HG03066 (cell line): ENCODE data around the gene FNTB.

Experiments used
- ATAC-seq: cut with Tn5 transposase; IDR thresholded peaks from one replicate; pipeline ENCODE4 v1.9.1; 2021; ENCODE audit warnings: low read depth; ENCODE audit not compliant: unreplicated experiment

The FNTB gene

DNA sequence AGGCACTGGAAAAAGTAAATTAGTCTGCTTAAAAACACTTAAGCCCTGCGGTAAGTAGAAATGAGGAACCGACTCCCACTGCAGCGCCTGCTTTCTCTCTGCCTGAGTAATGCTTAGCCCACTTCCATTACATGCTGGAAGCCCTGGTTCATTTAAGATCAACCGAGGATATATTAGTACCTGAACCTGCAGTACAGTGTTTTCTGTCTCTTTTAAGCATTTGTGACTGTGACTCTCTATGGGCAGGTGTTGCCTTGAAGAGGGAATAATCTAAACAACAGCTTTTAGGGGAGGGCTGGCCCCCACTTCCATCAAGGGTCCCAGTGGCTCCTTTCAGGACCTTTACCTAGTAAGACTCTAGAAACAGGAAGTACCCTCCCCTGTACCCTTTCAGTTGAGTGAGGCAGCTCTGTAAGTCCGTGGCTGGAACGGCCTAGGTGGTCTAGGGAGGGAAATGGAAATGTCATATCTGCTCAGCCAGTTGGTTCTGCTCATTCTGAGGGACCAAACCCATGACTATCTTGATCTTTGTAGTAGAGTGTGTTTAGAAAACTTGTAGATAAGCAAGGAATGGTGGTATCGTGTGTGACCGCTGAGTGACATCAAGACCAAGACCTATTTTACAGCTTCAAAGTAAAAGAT, 56.2 kb downstream of the FNTB start:
- no peak for ATAC-seq

DNA sequence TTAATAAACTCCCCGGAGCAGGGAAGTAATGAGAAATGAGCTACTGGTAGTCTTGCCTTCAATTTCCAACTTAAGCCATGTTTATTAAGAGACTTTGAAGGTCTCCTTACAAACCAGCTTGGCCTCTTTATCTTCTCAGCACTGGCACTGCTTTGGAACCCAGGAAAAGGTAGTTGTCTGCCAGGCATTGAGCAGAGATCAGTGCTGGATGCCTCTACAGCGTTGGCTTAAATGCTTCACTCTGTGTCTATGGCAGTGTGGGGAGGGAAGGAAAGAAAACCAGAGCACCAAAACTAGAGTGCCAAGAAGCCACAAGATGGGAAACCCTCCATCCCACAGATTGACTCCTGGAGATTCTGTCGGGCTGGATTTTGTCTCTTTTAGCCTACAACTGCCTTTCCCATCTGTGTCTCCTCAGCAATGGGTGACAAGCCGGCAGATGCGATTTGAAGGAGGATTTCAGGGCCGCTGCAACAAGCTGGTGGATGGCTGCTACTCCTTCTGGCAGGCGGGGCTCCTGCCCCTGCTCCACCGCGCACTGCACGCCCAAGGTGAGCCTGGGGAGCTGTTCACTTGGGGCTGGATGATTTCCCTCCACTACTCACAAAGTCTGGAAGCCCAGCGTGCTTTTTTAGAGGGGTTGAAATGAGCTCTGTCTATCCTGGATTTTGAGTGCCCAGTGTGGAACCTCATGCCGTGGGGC, 57.3 kb downstream of the FNTB start:
- no peak for ATAC-seq

DNA sequence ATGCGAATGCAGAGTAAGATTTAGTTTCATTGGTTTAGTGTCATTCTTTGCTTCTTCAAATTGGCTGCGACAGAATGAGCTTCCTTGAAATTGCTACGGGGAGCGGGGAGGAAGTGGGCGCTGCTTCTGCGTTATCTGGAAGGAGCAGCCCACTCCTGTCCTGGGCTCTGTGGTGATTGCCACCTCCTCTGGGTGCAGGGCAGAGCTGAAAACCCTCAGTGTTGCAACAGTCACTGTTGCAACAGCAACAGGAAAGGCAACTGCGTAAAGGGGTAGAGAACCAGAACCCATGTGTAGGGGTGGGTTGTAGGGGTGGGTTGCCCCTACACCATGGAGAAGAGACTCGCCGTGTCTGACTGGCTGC, 57.9 kb downstream of the FNTB start:
- no peak for ATAC-seq

DNA sequence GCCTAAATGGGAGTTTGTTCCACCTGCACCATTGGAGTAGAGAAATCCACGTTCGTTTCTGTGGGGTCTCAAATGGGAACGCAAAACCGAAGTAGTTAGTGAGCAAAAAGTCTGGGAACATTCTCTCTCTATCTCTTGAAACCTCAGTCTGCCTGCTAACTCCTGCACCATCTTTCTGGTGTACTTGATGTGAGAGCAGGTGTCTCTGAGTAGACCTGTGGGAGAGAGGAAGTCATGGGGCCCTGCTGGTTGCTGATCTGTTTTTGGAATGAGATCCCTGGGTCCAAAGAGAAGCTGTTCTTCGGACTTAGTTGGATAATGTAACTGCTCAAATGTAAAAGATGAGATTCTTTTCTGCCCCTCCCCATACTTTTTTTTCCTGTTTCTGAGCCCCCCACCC, 58.3 kb downstream of the FNTB start:
- no peak for ATAC-seq

DNA sequence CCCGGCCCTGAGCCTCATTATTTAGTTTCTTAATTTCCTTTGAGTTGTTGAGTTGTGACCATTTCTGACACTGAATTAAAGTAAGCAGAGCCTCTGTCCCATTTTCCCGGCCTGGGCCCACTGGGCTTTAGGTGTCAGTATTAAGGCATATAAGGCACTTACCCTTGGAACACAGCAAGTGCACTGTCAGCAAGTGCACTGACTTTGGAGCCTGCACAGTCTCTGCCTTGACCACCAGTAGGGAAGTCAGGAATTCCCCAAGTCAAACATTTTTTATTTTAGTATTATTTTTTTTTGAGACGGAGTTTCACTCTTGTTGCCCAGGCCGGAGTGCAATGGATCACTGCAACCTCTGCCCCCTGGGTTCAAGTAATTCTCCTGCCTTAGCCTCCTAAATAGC, 59.0 kb downstream of the FNTB start:
- no peak for ATAC-seq

DNA sequence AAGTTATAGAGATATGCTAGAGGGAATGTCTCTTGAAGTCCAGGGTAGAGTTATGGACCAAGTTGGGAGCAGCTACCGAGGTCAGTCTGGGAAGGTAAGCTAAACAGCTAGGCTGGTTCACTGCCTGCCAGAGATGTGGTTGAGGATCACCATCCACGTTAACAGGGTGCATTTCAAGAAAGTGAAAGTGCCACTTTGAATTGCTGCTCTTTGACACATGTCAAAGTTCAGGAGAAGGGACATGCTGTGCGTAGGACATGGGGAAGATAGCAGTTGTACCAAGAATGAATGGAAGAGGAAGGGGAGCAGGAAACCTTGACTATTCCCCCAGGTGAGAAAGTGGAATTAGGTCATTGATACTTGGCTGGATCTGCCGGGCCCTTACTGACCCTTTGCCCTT, 66.1 kb downstream of the FNTB start:
- no peak for ATAC-seq

DNA sequence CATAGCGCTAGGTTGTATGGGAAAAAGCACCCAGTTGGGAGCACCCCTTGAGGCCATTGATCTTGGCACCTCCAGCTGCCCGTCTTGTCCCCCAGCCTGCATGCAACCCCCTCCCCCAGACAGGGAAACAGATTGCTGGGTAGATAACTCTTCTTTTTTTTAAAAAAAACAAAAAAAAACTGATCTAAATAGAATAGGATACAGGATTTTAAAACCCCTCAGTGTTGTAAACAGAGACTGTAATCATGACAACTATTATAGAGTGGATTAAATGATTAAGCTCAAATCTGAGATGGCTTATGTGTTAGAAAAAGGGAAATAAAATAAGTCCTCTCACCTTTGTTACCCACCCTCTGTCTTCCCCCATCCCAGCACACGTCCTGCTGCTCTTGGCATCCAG, 66.8 kb downstream of the FNTB start:
- ATAC-seq = no peak

DNA sequence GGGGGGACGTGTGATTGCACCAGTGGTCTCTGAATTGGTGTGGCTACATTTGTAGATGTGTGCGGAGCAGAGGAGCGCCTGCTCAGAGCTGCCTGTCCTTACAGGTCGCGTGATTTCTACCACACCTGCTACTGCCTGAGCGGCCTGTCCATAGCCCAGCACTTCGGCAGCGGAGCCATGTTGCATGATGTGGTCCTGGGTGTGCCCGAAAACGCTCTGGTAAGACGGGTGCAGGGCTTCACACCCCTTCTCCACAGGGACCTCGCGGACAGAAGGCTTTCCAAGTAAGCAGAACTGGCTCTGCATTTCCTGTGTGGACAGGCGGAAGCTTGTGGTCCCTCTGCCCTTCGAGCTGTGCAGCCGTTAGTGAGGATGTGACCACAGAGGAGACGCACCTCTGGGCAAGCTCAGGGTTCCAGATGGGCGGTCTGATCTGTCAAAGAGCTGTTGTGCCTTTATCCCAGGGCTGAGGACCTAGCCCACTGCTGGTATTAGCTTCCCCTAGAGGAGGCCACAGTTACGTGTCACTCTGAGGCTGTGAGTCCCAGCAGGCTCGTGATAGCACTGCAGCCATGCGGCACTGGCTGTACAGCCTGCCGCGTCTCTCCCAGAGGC, 67.9 kb downstream of the FNTB start:
- no peak for ATAC-seq

DNA sequence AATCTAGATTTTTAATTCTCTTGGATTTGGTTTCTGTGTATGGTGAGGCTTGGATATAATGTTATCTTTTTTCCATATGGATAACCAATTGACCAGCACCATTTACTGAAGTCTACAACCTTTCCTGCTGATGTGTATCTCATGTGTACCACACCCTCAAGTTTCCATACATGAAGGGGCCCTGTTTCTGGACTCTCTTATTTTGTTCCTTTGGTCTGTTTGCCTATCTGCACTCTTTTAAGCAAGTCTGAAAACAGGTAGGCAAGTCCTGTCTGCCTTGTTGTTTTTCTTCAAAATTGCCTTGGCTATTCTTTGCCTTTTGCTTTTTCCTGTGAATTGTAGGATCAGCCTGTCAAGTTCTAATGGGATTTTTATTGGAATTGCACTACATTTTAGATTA, 71.0 kb downstream of the FNTB start:
- ATAC-seq = no peak

DNA sequence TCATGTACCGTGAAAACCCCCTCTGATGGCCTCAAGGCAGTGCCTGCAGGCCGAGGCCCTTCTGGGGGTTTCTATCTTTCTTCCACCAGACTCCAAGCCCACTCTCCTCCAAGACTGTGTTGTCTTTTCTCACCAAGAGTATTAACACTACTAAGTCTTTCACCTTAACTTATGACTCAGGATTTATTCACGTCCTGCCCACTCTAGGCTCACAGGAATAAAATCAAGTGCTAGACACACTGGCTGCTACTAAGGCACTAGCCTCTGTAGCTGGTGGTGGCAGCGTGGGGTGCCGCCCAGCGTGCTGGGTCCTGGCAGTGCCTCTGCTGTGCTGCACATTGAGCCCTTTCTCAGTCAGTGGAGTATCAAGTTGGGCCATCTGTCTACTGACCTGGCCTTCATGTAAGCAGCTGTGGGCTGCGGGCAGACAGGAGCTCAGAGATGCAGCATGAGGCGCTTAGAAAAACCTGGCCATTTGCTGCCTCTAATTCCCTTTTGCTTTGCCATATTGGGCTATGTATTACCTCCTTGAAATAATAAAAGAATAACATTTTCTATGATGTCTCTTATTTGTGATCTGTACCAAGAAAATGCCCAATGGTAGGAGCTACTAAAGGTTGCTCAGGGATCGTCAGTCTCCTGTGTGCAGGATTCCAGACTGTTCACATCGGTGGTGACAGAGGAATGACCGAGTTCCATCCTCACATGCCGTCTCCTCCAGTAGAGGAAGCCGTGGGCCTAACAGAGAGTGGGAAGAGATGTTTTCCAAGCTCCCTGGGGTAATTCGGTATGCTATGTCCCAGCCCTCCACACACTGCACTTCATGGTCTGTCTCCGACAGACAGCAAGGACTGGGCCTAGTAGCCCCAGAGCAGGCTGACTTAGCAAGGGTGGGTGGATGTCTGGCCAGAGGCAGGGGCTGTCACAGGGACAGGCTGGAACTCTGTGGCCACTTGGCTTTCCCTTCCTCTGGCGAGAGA, 75.7 kb downstream of the FNTB start:
- ATAC-seq = no peak

DNA sequence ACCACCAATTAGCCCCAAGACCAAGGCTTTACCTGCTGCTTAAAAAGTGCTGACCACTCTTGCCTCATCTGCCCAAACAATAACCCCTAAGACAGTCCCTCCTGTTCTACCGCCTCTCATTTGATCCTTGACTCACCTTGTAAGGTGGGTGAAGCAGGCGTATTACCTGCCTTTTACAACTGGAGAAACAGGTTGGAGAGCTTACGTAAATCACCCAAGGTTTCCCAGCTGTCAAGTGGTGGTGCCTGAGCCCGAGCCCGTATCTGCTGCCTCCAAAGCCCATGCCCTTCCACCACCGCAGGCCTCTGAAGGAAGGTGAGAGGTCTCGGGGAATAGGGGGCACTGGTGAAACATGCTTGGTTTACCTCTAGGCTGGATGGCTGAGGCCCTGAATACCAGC, 79.0 kb downstream of the FNTB start:
- no peak for ATAC-seq

DNA sequence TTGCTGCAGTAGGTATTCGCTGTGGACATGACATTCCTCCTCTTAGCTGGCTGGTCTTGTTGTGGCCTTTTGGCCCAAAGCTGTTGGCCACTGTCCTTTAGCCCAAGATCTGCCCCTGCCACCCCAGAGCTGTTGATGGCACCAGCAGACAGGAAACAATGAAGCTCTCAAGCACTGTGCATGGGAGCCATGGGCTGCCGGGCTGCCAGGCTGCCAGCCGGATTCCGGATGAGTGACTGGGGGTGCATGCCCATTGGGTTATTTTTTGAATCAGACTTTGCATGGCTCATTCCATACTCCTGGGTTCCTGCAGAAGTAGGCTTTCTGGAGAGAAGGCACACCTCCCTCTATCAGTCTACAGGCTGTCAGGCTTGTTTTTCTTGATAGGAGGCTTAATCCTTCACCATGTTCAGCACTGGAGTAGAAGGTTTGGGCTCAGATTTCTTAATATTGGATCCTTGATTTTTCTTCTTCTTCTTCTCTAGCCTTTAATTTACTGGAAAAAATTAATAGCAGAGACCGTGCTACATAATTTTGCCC, 83.2 kb downstream of the FNTB start:
- no peak for ATAC-seq

DNA sequence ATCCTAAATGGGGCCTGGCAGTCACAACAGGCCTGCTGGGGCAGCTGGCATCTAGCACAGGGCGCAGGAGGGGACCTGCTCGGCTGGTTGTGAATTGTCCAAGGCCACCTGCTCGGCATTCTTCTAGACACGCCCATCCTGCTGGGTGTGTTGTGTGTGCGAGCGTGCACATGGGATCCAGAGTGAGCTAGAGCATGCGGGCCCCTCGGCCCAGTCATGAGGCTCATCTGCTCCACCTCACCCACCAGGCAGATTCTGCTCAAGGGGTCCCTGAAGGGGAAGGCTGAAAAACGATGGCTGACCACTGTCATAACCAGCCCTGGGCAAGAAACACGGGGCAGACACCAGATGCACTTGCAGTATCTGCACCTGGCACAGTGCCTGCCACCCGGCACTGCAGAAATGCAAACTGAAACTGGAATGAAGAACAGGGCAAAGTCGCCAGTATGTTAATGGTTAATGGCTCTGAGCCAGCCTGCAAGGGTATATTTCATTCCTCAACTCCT, 83.8 kb downstream of the FNTB start:
- ATAC-seq = no peak

DNA sequence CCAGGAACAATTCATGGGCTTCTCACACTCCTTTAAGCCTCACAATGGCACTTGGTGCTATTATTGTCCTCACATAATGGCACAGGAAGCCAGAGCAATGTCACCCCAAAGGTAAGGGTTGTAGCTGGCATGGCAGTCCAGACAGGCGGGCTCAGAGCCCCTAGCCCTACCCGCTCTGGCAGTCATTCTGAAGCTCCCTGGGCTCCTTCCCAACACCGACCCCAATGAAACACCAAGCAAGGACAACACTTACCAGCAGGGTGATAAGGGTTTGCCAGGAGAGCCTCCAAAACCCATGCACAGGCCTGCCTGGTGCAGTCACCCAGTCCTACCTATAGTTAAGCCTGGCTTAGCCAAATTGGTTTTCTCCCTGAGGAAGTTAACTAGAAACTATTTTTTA, 84.8 kb downstream of the FNTB start:
- no peak for ATAC-seq

DNA sequence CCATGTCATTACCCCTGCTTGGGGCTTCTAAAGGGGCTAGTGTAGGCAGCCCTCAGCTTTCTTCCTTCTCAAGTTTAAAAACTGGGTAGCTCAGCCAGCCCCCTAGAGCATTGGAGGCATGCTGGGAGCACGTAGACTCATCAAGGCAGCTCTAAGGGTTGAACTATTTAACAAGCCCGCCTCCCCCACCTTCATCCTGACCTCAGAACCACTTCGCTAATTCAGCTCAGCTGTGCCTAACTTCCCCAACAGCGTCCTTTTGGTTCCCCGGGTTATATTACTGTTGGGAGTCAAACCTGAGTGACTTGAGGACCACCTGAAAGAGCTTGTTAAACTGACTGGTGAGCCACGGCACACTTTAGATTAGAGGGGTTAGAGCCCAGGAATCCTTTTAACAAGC, 85.6 kb downstream of the FNTB start:
- no peak for ATAC-seq

DNA sequence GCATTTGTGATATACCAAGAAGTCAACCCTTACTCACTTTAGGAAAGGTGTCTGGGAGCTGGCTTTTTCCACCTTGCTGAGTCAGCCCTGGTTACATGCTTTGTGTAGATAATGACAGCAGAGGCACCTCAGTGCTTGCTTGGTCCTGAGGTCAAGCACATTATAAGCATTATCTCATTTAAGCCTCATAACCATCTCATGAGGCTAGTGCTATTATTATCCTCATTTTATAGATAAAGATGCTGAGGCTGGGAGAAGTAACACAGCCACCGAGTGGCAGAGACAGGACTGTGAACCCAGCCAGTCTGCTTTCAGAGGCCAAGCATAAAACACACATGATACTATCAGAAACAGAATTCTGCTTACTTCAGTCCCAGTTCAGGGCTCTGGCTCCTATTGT, 86.2 kb downstream of the FNTB start:
- no peak for ATAC-seq

DNA sequence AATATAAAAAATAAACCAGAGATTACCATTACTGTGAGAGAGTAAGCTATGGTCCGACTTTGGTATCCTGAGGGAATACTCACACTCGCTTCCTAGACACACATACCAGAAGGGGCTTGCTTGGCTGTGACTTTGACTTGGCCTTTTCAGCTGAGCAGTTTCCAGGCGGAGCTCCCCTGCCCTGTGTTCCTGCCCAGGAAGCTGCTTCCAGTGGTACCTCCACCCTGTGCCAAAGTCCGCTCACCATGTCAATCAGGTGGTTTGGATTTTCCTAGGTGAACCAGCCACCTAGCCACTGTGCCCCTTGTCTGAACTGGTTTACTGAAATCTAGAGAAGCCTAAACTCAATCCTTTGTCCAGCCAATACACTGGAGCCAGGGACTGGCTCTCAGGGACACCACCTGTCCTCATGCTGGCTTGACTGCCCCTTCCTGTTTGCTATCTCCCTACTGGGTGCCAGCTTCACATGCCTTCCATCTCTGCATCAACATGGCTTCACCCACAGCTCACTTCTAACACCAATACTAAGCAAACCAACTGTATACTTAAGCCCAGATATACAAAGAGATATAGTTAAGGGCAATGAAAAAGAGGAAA, 87.0 kb downstream of the FNTB start:
- no peak for ATAC-seq

DNA sequence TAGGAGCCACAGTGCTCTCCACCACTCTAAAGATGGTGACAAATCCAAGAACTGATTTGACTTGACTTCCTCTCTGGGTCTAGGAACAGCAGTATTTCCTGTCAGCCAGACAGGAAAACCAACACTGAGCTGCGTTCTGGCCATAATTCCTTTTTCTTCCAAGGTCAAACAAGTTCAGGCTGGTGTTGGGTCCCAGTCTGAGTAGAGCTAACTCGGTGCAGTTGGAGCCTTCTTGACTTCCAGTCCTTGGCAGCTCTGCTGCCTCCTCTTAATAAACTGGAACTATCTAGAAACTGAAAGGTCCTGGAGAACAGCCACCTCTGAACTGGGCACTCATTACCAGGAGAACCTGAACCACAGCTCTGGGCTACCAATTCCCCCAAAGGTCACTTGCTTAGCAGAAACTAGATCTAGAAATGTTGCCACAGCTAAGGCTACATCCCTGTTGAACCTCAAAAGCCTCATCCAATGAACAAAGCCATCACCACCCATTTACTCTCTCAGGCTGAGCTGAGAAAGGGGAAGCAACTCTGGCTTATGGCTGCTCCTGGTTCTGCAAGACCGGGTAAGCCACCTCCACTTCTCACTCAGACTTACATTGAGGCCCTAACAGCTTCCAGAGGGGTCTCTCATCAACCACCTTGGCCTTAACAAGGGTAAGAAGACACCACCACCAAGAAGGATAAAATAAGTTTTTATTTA, 87.9 kb downstream of the FNTB start:
- no peak for ATAC-seq

DNA sequence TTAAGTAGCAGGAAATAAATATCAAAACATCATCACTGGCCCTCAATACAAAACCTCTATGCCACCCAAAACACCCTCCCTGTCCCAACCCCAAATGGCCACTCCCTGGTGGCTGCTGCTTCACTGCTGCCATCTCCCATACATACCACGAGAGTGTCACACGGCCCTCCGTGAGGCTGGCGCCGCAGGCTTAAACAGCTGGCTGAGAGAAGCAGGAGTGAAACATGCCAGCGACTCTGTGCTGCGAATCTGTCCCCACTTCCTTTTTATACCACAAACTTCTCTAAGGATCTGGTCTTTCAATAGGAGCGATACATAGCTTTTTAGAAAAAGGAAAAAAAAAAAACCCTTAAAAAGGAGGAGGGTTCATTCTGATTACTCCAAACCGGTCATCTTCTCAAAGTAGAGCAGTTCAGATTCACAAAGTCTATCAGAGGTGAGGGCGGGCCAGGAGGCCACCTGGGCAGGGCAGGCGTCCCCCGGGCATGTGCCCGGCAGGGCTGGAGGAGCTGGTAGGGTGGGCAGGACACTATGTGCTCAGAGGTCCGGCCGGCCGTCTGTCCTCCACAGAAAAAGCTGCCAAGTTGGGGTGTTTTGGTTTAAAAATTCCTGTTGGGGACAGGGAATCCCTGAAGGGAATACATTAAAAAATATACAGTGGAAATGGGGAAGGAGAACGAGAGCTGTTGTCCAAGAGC, 89.1 kb downstream of the FNTB start:
- no peak for ATAC-seq
